Measurements from ENCODE around the gene CLIP3. TPM values are rescaled to one million over a fixed set of nuclear protein-coding genes. Genes with fewer than 3 reads are reported as not detected.

CLIP3 gene
- total and polyA plus RNA-seq, 2 experiments from 2014 or later: 15.1 to 19.1 TPM

DNA sequence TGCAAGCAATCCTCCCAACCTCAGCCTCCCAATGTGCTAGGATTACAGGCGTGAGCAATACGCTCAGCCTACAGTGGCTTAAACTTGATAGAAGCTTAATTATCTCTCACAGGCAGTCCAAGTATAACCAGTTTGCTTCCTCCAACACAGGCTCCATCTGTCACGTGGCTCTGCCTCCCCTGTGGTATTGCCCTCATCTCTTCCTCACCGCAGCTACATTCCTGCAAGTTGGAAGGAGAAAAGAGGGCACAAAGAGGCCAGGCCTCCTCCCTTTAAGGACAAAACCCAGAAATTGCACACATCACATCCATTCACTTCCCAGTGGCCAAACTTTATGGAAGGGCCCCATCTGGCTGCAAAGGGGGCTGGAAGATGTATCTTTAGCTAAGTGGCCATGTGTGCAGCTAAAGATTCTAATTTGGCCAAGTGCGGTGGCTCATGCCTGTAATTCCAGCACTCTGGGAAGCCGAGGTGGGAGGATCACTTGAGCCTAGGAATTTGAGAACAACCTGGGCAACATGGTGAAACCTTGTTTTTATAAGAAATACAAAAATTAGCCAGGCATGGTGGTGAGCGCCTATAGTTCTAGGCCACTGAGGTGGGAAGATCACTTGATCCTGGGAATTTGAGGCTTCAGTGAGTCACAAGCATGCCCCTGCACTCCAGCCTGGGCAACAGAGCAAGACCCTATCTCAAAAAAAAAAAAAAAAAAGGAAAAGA, 40.8 kb downstream of the CLIP3 start:
- no peak for ATAC-seq
- TF ChIP-seq JUNB (IDR thresholded peaks at IDR 0.05; ENCODE audit: unreplicated experiment): no peak
- TF ChIP-seq EZH2 (IDR thresholded peaks at IDR 0.05; ENCODE audit: low read depth, unreplicated experiment): no peak
- TF ChIP-seq POLR2AphosphoS5 (IDR thresholded peaks at IDR 0.05; ENCODE audit: low read depth): no peak
- no peak for TF ChIP-seq EZH2phosphoT487 (IDR thresholded peaks at IDR 0.05; ENCODE audit: unreplicated experiment)
- TF ChIP-seq, protein P1, sequence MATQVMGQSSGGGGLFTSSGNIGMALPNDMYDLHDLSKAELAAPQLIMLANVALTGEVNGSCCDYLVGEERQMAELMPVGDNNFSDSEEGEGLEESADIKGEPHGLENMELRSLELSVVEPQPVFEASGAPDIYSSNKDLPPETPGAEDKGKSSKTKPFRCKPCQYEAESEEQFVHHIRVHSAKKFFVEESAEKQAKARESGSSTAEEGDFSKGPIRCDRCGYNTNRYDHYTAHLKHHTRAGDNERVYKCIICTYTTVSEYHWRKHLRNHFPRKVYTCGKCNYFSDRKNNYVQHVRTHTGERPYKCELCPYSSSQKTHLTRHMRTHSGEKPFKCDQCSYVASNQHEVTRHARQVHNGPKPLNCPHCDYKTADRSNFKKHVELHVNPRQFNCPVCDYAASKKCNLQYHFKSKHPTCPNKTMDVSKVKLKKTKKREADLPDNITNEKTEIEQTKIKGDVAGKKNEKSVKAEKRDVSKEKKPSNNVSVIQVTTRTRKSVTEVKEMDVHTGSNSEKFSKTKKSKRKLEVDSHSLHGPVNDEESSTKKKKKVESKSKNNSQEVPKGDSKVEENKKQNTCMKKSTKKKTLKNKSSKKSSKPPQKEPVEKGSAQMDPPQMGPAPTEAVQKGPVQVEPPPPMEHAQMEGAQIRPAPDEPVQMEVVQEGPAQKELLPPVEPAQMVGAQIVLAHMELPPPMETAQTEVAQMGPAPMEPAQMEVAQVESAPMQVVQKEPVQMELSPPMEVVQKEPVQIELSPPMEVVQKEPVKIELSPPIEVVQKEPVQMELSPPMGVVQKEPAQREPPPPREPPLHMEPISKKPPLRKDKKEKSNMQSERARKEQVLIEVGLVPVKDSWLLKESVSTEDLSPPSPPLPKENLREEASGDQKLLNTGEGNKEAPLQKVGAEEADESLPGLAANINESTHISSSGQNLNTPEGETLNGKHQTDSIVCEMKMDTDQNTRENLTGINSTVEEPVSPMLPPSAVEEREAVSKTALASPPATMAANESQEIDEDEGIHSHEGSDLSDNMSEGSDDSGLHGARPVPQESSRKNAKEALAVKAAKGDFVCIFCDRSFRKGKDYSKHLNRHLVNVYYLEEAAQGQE (IDR thresholded peaks at IDR 0.05; ENCODE audit: unreplicated experiment): no peak
- no peak for TF ChIP-seq ZNF114 (CRISPR knock-in tag; IDR thresholded peaks at IDR 0.05)
- TF ChIP-seq CREB1 (CRISPR knock-in tag; IDR thresholded peaks at IDR 0.05; ENCODE audit: low read depth): no peak
- Histone ChIP-seq H3K36me3 (ENCODE audit: insufficient read depth) (no peaks in the 10 kb centered on the region), H3K4me2 (no peak overlapping the region), H3K4me3 (no peak overlapping the region), H2AFZ (no peak overlapping the region), H3K27me3 (ENCODE audit: insufficient read depth) (no peaks in the 10 kb centered on the region), H3K4me1 (ENCODE audit: insufficient read depth) (peaks cover 9% of the 10 kb centered on the region; the same call in 1 of the 2 replicates), H3K27ac (ENCODE audit: low read depth) (no peak overlapping the region), H3K79me2 (replicated peaks; ENCODE audit: insufficient read depth) (peaks cover 12% of the 10 kb centered on the region; the same call in 1 of the 2 replicates), H4K20me1 (replicated peaks; ENCODE audit: insufficient read depth) (peaks cover 6% of the 10 kb centered on the region), H3K9me2 (ENCODE audit: insufficient read depth) (no peaks in the 10 kb centered on the region), H3F3A (replicated peaks; ENCODE audit: low read depth) (0 out of 2 replicates have a peak, but pooled peaks cover 6% of the 10 kb centered on the region)
- Mint-ChIP-seq H3K4me3 (no peak overlapping the region), H3K27me3 (ENCODE audit: insufficient read depth, low read depth, poor library complexity) (peaks cover 10% of the 10 kb centered on the region), H3K9me3 (no peaks in the 10 kb centered on the region; the same call in 2 of the 3 replicates), H3K27ac (no peak overlapping the region), H3K4me1 (peaks cover 14% of the 10 kb centered on the region; the same call in 2 of the 3 replicates), H3K36me3 (ENCODE audit: low read depth) (no peaks in the 10 kb centered on the region; the same call in 2 of the 3 replicates)
- no peak for DNase-seq (ENCODE audit: low spot score)

GRCh38 chr19:35990771-35991730, 41.6 kb downstream of the CLIP3 start:
- H3K9me3 Mint-ChIP-seq: no peaks in the 10 kb centered on the region; the same call in 2 of the 3 replicates
- H3K27ac Mint-ChIP-seq: no peak overlapping the region
- H3K27me3 ChIP-seq (ENCODE audit: insufficient read depth): peaks cover 7% of the 10 kb centered on the region
- no peak overlapping the region for H3K4me2 ChIP-seq
- H3K4me1 ChIP-seq (ENCODE audit: insufficient read depth): peaks cover 4% of the 10 kb centered on the region; the same call in 1 of the 2 replicates
- no peak overlapping the region for H2AFZ ChIP-seq
- H3K4me3 Mint-ChIP-seq: no peak overlapping the region
- no peaks in the 10 kb centered on the region for H3K9me2 ChIP-seq (ENCODE audit: insufficient read depth)
- H4K20me1 ChIP-seq (replicated peaks; ENCODE audit: insufficient read depth): no peaks in the 10 kb centered on the region; the same call in 1 of the 2 replicates
- no peak overlapping the region for H3K27ac ChIP-seq (ENCODE audit: low read depth)
- H3K79me2 ChIP-seq (replicated peaks; ENCODE audit: insufficient read depth): peaks cover 4% of the 10 kb centered on the region; the same call in 1 of the 2 replicates
- peaks cover 17% of the 10 kb centered on the region for H3K27me3 Mint-ChIP-seq (ENCODE audit: insufficient read depth, low read depth, poor library complexity)
- H3K36me3 Mint-ChIP-seq (ENCODE audit: low read depth): no peaks in the 10 kb centered on the region
- H3K36me3 ChIP-seq (ENCODE audit: insufficient read depth): no peaks in the 10 kb centered on the region
- 0 out of 2 replicates have a peak, but pooled peaks cover 6% of the 10 kb centered on the region for H3F3A ChIP-seq (replicated peaks; ENCODE audit: low read depth)
- DNase-seq (ENCODE audit: low spot score) (no peak), ATAC-seq (no peak)
- no peak overlapping the region for H3K4me3 ChIP-seq
- H3K4me1 Mint-ChIP-seq: peaks cover 6% of the 10 kb centered on the region; the same call in 2 of the 3 replicates
- TF ChIP-seq POLR2AphosphoS5 (IDR thresholded peaks at IDR 0.05; ENCODE audit: low read depth) (no peak), ZNF114 (CRISPR knock-in tag; IDR thresholded peaks at IDR 0.05) (no peak), JUNB (IDR thresholded peaks at IDR 0.05; ENCODE audit: unreplicated experiment) (no peak)
- TF ChIP-seq, protein P2, sequence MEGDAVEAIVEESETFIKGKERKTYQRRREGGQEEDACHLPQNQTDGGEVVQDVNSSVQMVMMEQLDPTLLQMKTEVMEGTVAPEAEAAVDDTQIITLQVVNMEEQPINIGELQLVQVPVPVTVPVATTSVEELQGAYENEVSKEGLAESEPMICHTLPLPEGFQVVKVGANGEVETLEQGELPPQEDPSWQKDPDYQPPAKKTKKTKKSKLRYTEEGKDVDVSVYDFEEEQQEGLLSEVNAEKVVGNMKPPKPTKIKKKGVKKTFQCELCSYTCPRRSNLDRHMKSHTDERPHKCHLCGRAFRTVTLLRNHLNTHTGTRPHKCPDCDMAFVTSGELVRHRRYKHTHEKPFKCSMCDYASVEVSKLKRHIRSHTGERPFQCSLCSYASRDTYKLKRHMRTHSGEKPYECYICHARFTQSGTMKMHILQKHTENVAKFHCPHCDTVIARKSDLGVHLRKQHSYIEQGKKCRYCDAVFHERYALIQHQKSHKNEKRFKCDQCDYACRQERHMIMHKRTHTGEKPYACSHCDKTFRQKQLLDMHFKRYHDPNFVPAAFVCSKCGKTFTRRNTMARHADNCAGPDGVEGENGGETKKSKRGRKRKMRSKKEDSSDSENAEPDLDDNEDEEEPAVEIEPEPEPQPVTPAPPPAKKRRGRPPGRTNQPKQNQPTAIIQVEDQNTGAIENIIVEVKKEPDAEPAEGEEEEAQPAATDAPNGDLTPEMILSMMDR (conservative IDR thresholded peaks at IDR 0.05; ENCODE audit: low read depth in 2 of 2): no peak
